HepG2 (cell line): ENCODE data around the gene PLOD3. TPM values are rescaled to one million over a fixed set of nuclear protein-coding genes. Genes with fewer than 3 reads are reported as not detected.

ENCODE experiments used
- AKNA ChIP-seq: sonication (generic); formaldehyde crosslinking; IDR thresholded peaks from 2 replicates; pipeline ENCODE4 v1.4.0; 2020; ENCODE audit warnings: missing genetic modification reagents, borderline replicate concordance
- ARHGAP35 ChIP-seq: sonication (generic); formaldehyde crosslinking; IDR thresholded peaks from 2 replicates; pipeline ENCODE4 v1.9.0; 2022; ENCODE audit warnings: mild to moderate bottlenecking, inconsistent platforms, moderate library complexity, missing genetic modification reagents, borderline replicate concordance
- GATA4 ChIP-seq: sonication (generic); IDR thresholded peaks from 2 replicates; pipeline ENCODE4 v1.6.1; 2016; ENCODE audit warnings: antibody characterized with exemption, low read depth, borderline replicate concordance
- HNRNPLL ChIP-seq: fragments of 200-400 bp; formaldehyde crosslinking; IDR thresholded peaks from 2 replicates; pipeline ENCODE4 v1.6.1; 2017; ENCODE audit warnings: mild to moderate bottlenecking, low read depth, low read length; ENCODE audit not compliant: poor library complexity, severe bottlenecking
- NFAT5 ChIP-seq: sonication (generic); formaldehyde crosslinking; IDR thresholded peaks from 2 replicates; pipeline ENCODE4 v1.4.0; 2020; ENCODE audit warnings: missing genetic modification reagents
- NFIB ChIP-seq: sonication (generic); formaldehyde crosslinking; IDR thresholded peaks from 2 replicates; pipeline ENCODE4 v1.9.0; 2021; ENCODE audit warnings: missing genetic modification reagents, mild to moderate bottlenecking, borderline replicate concordance
- RORA ChIP-seq: sonication (generic); formaldehyde crosslinking; IDR thresholded peaks from 2 replicates; pipeline ENCODE4 v1.5.0; 2020; ENCODE audit warnings: mild to moderate bottlenecking, missing genetic modification reagents, moderate library complexity
- STAT6 ChIP-seq: sonication (generic); formaldehyde crosslinking; IDR thresholded peaks from 2 replicates; pipeline ENCODE4 v1.4.0; 2020; ENCODE audit warnings: missing genetic modification reagents, mild to moderate bottlenecking, borderline replicate concordance
- TBP ChIP-seq: sonication (generic); formaldehyde crosslinking; IDR thresholded peaks from 2 replicates; pipeline ENCODE4 v1.5.0; 2020; ENCODE audit warnings: missing genetic modification reagents
- TP53 ChIP-seq: sonication (generic); formaldehyde crosslinking; conservative IDR thresholded peaks from 2 replicates; pipeline ENCODE4 v1.4.0; 2020; ENCODE audit warnings: missing genetic modification reagents
- ZNF260 ChIP-seq: sonication (generic); formaldehyde crosslinking; IDR thresholded peaks from 2 replicates; pipeline ENCODE4 v1.4.0; 2020; ENCODE audit warnings: missing genetic modification reagents, low read depth, mild to moderate bottlenecking, borderline replicate concordance
- ZNF720 ChIP-seq: sonication (generic); formaldehyde crosslinking; IDR thresholded peaks from 2 replicates; pipeline ENCODE4 v1.4.0; 2020; ENCODE audit warnings: missing genetic modification reagents
- polyA plus RNA-seq, 8 experiments: library from polyadenylated mRNA; depleted of rRNA in 3 of 8; stranded (reverse) in 7 of 8; unstranded in 1 of 8; fragments of >200 nt; fragmentation: Illumina TruSeq in 4 of 8; extraction: Trizol in 4 of 8; gene quantifications; 2 replicates each; pipeline versions ENCODE4 v1.2.1 to v1.2.3, GENCODE V29; 2011 to 2016; ENCODE audit warnings: low read depth in 4 of 8, missing spikeins in 1 of 8, mixed read lengths in 1 of 8; ENCODE audit not compliant: insufficient read depth in 1 of 8
- total RNA-seq, 5 experiments: library from RNA; depleted of rRNA; stranded (reverse); fragments of >200 nt; fragmentation: Illumina TruSeq; extraction: Trizol; gene quantifications; 2 replicates each; pipeline ENCODE4 v1.2.3, GENCODE V29; 2016; ENCODE audit warnings: low read depth in 1 of 5

PLOD3 gene
- total and polyA plus RNA-seq, 2 of the 13 experiments (the other 11 are each of a cell fraction or from before 2014, with no cell fraction given) = 65.8 to 67.4 TPM

GRCh38 chr7:101198476-101198875 lies 18.9 kb downstream of the PLOD3 start (continued):
- TF ChIP-seq AKNA (CRISPR knock-in tag) (no peak), RORA (no peak), ZNF260 (CRISPR knock-in tag) (no peak), TBP (CRISPR knock-in tag) (no peak), ARHGAP35 (no peak), HNRNPLL (no peak), NFAT5 (no peak), TP53 (CRISPR knock-in tag) (no peak), ZNF720 (CRISPR knock-in tag) (no peak), STAT6 (no peak), NFIB (CRISPR knock-in tag) (no peak), GATA4 (no peak)
